MM.1S (cell line): Measurements from ENCODE around the gene KIAA1210.

Experiments used
- DNase-seq: peaks from one replicate; pipeline ENCODE4 v3.0.0-alpha.2; 2015
- H2AFZ ChIP-seq: fragments of 300-600 bp; sonication (generic); 2 replicates; pipeline ENCODE4 v1.6.0; 2016; ENCODE audit warnings: antibody characterized with exemption, low read length
- H3F3A ChIP-seq: fragments of 300-600 bp; sonication (generic); 2 replicates; pipeline ENCODE4 v1.6.1; 2016; ENCODE audit warnings: mild to moderate bottlenecking, antibody characterized with exemption, low read length, moderate library complexity, mixed read lengths; ENCODE audit not compliant: insufficient read depth
- H3K27ac ChIP-seq: fragments of 300-600 bp; sonication (generic); 2 replicates; pipeline ENCODE4 v1.5.1; 2016; ENCODE audit warnings: mild to moderate bottlenecking, low read length
- H3K27me3 ChIP-seq: fragments of 300-600 bp; sonication (generic); replicated peaks from 2 replicates; pipeline ENCODE4 v1.6.0; 2016; ENCODE audit warnings: low read length; ENCODE audit not compliant: insufficient read depth
- H3K36me3 ChIP-seq: fragments of 300-600 bp; sonication (generic); replicated peaks from 2 replicates; pipeline ENCODE4 v1.6.1; 2016; ENCODE audit warnings: mild to moderate bottlenecking, low read length, mixed read lengths; ENCODE audit not compliant: insufficient read depth
- H3K4me1 ChIP-seq: fragments of 300-600 bp; sonication (generic); 2 replicates; pipeline ENCODE4 v1.6.1; 2016; ENCODE audit warnings: low read length, mixed read lengths
- H3K4me2 ChIP-seq: fragments of 300-600 bp; sonication (generic); 2 replicates; pipeline ENCODE4 v1.6.0; 2016; ENCODE audit warnings: low read depth, low read length
- H3K4me3 ChIP-seq: fragments of 300-600 bp; sonication (generic); 2 replicates; pipeline ENCODE4 v1.5.1; 2016; ENCODE audit warnings: low read length, mixed read lengths
- H3K79me2 ChIP-seq: fragments of 300-600 bp; sonication (generic); 2 replicates; pipeline ENCODE4 v1.6.1; 2016; ENCODE audit warnings: mixed run types, low read length, mixed read lengths
- H3K9ac ChIP-seq: fragments of 300-600 bp; sonication (generic); 2 replicates; pipeline ENCODE4 v1.6.1; 2016; ENCODE audit warnings: low read length, mixed read lengths
- H3K9me2 ChIP-seq: fragments of 300-600 bp; sonication (generic); replicated peaks from 2 replicates; pipeline ENCODE4 v1.6.1; 2016; ENCODE audit warnings: mild to moderate bottlenecking, low read length, mixed read lengths; ENCODE audit not compliant: insufficient read depth
- H3K9me3 ChIP-seq: fragments of 300-600 bp; sonication (generic); replicated peaks from 2 replicates; pipeline ENCODE4 v1.6.1; 2016; ENCODE audit warnings: mild to moderate bottlenecking, low read length, mixed read lengths; ENCODE audit not compliant: insufficient read depth
- H4K20me1 ChIP-seq: fragments of 300-600 bp; sonication (generic); 2 replicates; pipeline ENCODE4 v1.6.1; 2016; ENCODE audit warnings: mild to moderate bottlenecking, low read length, moderate library complexity, mixed read lengths; ENCODE audit not compliant: insufficient read depth
- EZH2 ChIP-seq: fragments of 300-600 bp; sonication (generic); optimal IDR thresholded peaks from 2 replicates; pipeline ENCODE3; 2017; ENCODE audit warnings: low read depth, mild to moderate bottlenecking, antibody characterized with exemption, low read length, mixed read lengths
- EZH2phosphoT487 ChIP-seq: fragments of 300-600 bp; sonication (generic); IDR thresholded peaks from 2 replicates; pipeline ENCODE4 v1.6.1; 2018; ENCODE audit warnings: antibody characterized with exemption, low read length
- TF ChIP-seq, protein P1 (sequence below): fragments of 300-600 bp; sonication (generic); IDR thresholded peaks from 2 replicates; pipeline ENCODE4 v1.5.1; 2016; ENCODE audit warnings: antibody characterized with exemption, low read length, mixed read lengths

KIAA1210 gene

DNA sequence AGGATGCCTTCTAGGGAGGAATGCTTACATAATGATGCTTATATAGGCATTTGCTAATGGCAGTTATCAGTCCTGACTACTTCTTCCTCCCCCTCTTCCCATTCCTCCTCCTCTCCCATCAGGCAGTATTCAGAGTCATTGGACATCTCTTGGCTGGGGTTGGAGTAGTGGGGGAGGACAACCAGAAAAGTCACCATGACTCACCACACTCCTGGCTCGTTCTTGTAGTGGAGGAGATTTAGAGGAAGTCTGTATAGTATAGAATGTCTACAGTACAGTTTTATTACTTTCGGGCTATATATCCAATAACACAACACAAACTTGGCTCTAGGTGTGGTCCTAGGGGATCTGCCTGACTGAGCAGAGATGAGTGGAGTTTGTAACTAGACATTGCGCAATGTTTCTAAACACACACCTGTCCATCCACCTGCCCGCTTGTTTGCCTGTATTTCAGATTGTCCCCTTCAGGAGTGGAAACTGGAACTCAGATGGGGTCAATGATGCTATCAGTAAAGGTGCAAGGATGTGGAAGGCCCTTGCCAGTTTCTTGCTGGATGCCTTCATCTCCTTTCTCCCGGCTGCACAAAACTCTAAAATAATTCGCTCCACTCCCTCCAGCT is 27.9 kb upstream of the KIAA1210 start:
- Histone ChIP-seq H3K36me3 (no peaks in the 10 kb centered on the region), H3K27ac (no peak overlapping the region), H3K4me1 (no peaks in the 10 kb centered on the region), H4K20me1 (no peaks in the 10 kb centered on the region), H3K9me2 (no peaks in the 10 kb centered on the region), H2AFZ (no peak overlapping the region), H3K9ac (no peak overlapping the region), H3K4me3 (no peak overlapping the region), H3K9me3 (no peaks in the 10 kb centered on the region), H3F3A (no peaks in the 10 kb centered on the region), H3K4me2 (no peak overlapping the region), H3K79me2 (no peaks in the 10 kb centered on the region), H3K27me3 (no peaks in the 10 kb centered on the region)
- no peak for TF ChIP-seq EZH2phosphoT487
- no peak for TF ChIP-seq EZH2
- TF ChIP-seq, protein P1, sequence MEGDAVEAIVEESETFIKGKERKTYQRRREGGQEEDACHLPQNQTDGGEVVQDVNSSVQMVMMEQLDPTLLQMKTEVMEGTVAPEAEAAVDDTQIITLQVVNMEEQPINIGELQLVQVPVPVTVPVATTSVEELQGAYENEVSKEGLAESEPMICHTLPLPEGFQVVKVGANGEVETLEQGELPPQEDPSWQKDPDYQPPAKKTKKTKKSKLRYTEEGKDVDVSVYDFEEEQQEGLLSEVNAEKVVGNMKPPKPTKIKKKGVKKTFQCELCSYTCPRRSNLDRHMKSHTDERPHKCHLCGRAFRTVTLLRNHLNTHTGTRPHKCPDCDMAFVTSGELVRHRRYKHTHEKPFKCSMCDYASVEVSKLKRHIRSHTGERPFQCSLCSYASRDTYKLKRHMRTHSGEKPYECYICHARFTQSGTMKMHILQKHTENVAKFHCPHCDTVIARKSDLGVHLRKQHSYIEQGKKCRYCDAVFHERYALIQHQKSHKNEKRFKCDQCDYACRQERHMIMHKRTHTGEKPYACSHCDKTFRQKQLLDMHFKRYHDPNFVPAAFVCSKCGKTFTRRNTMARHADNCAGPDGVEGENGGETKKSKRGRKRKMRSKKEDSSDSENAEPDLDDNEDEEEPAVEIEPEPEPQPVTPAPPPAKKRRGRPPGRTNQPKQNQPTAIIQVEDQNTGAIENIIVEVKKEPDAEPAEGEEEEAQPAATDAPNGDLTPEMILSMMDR, result no peak
- no peak for DNase-seq

DNA sequence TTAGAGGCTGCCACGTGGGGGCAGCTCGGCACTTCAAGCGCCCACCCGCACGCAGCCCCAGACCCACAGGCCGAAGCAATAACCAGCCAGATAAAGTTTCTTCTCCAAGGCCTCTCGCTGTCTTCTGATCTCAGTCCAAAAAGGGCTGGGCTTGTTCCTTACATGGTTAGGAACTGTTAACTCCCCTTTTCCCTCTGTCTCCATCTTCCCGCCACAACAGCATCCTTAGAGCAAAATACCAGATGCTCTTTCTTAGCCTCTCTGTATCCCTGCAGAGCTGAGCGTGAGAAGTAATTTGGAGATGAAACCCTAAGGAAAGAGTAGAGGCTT is 23.4 kb upstream of the KIAA1210 start:
- Histone ChIP-seq H2AFZ (no peak overlapping the region), H3K9me3 (no peaks in the 10 kb centered on the region), H3K9me2 (no peaks in the 10 kb centered on the region), H4K20me1 (no peaks in the 10 kb centered on the region), H3K27ac (no peak overlapping the region), H3F3A (no peaks in the 10 kb centered on the region), H3K4me2 (no peak overlapping the region), H3K79me2 (no peaks in the 10 kb centered on the region), H3K9ac (no peak overlapping the region), H3K4me1 (no peaks in the 10 kb centered on the region), H3K27me3 (no peaks in the 10 kb centered on the region), H3K4me3 (no peak overlapping the region), H3K36me3 (no peaks in the 10 kb centered on the region)
- TF ChIP-seq EZH2 (no peak), EZH2phosphoT487 (no peak)
- TF ChIP-seq, protein P1, result no peak
- DNase-seq, result no peak

DNA sequence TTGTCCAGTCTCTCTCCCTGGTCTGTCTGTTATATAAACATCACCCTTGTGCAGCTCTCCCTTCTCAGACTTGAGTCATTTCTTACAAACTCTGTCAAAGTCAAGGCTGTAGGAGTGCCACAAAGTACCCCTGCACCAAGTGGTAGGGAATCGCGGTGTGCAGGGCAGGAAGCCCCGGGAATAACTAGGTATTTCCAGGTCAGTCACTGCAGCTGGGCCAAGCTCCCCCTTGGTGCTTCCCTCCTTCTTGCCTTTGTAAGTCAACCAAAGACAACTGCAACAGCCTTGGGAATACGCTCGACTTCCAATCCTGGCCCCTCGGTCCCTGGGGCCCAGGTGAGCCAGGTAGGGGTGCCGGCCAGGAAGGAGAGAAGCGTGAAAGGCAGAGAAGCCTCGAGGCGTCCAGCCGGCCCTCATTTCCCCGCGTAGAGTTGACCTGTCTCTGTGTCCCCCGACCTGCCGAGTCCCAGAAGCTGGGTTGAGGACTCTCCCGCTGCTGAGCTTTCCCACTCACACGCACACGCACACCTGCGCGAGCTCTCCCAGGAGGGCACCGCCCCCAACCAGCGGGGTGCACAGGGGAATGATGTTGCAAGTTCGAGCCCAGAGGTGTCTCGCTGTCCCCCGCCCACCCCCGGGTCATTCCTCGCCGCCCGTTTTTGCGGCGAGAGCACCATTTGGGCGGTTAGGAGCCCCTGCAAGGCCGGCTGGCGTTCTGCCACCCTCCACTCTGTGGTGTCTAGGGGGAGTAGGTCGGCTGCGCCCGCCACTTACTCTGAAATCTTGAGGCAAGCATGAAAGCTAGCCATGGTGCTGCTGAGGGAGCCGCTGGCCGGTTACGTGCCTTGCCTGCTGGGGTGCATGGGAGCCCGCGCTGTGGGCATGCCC is 22.8 kb upstream of the KIAA1210 start:
- H2AFZ ChIP-seq, result no peak overlapping the region
- H3K4me1 ChIP-seq, result no peaks in the 10 kb centered on the region

More for the DNA sequence above, 22.8 kb upstream of the KIAA1210 start:
- H3K9ac ChIP-seq, result no peak overlapping the region
- no peak for DNase-seq
- no peaks in the 10 kb centered on the region for H3K79me2 ChIP-seq
- no peaks in the 10 kb centered on the region for H3F3A ChIP-seq
- H3K4me3 ChIP-seq, result no peak overlapping the region
- no peaks in the 10 kb centered on the region for H3K9me2 ChIP-seq
- no peak overlapping the region for H3K27ac ChIP-seq
- H3K4me2 ChIP-seq, result no peak overlapping the region
- no peaks in the 10 kb centered on the region for H3K36me3 ChIP-seq
- no peaks in the 10 kb centered on the region for H3K9me3 ChIP-seq
- H4K20me1 ChIP-seq, result no peaks in the 10 kb centered on the region
- no peaks in the 10 kb centered on the region for H3K27me3 ChIP-seq
- TF ChIP-seq, protein P1, result no peak
